Measurements from ENCODE around the gene CELF1. TPM values are rescaled to one million over a fixed set of nuclear protein-coding genes. Genes with fewer than 3 reads are reported as not detected.

Gene CELF1
- total and polyA plus RNA-seq, 2 of the 13 experiments (the other 11 are each of a cell fraction or from before 2014, with no cell fraction given) = 69.0 to 80.1 TPM

DNA sequence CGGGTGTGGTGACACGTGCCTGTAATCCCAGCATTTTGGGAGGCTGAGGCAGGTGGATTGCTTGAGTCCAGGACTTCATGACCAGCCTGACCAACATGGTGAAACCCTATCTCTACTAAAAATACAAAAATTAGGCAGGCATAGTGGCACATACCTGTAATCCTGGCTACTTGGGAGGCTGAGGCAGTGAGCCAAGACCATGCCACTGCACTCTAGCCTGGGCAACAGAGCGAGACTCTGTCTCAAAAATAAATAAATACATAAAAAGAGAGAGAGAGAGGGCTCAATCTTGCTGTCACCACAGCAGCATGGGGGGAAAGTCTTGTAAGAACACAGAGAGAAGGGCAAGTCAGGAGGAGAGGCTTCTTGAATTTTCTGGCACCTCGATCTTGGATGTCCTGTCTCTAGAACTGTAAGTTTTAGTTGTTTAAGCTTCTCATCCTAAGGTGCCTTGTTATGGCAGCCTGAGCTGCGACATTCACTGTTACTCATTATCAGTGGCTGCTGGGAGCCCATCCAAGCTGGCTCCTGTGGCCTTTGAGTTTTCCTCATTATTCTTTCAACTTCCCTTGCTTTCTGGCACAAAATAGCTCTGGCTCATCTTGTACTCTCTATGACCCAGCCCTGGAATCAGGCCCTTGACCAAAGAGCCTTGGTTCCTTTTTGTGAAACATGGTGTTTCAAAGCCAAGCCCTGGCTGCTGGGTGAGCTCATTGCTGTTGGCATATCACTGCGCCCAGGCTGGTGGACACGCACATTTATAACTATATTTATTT is 118.7 kb downstream of the CELF1 start (continued):
- no peak for TF ChIP-seq HDAC6 (IDR thresholded peaks at IDR 0.05; ENCODE audit: low read depth, low read length)
- TF ChIP-seq NFE2L1 (CRISPR knock-in tag; IDR thresholded peaks at IDR 0.05; ENCODE audit: borderline replicate concordance) = no peak
- TF ChIP-seq ZMAT3 (CRISPR knock-in tag; conservative IDR thresholded peaks at IDR 0.05) = no peak

DNA sequence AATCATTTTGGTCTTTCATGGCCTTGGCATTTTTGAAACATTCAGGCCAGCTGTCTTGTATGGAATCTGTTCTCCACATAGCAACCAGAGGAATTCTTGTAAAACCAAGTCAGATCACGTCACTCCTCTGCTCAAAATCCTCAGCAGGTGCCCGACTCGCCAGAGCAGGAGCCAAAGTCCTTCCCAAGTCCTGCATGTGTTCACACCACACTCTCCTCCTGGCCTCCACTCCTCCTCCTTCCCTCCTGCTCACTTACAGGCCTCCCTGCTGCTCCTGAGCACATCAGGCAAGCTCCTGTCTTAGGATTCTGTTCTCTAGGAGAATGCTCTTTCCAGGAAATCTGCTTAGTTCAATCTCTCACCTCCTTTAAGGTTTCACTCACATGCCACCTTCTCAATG is 119.8 kb downstream of the CELF1 start:
- Histone ChIP-seq H3K4me1 (ENCODE audit: insufficient read depth, low read length) (peaks cover 75% of the 10 kb centered on the region), H4K20me1 (ENCODE audit: insufficient read depth, low read length) (no peaks in the 10 kb centered on the region), H3K79me2 (ENCODE audit: insufficient read depth, low read length) (no peaks in the 10 kb centered on the region), H3K9ac (ENCODE audit: insufficient read depth, low read depth, low read length) (0 out of 2 replicates have a peak overlapping the region, but pooled peaks have one; percentile 29), H3K27me3 (ENCODE audit: control insufficient read depth in 1 of 2, insufficient read depth in 2 of 2, low read length in 2 of 2) (no peaks in the 10 kb centered on the region; a peak in 1 of 5 replicates), H2AFZ (ENCODE audit: low read length) (no peak overlapping the region), H3K4me3 (replicated peaks in 1 of 3; ENCODE audit: insufficient read depth in 1 of 3, low read depth in 2 of 3, low read length in 3 of 3) (no peak overlapping the region), H3K9me3 (ENCODE audit: low read length) (no peaks in the 10 kb centered on the region), H3K27ac (ENCODE audit: extremely low read length, insufficient read depth, low read length) (peak overlapping the region; percentile 36), H3K4me2 (ENCODE audit: low read depth, low read length) (peak overlapping the region; percentile 45), H3K36me3 (replicated peaks in 1 of 2; ENCODE audit: control insufficient read depth in 1 of 2, insufficient read depth in 2 of 2, low read length in 2 of 2) (no peaks in the 10 kb centered on the region)
- DNase-seq (ENCODE audit: low spot score) = peak; percentile 27
- CTCF ChIA-PET (ENCODE audit: low intra/inter-chr PET ratio, low total read pairs) = no interaction called here
- no peak for FAIRE-seq
- 10% methylated on average over 3 of the region's 3 CpGs for WGBS (ENCODE audit: low lambda C conversion rate)
- intact Hi-C loops (cut with micrococcal nuclease; ENCODE audit: unreplicated experiment) (no loop called here), in situ Hi-C loops (cut with HindIII; ENCODE audit: extremely low pct_ligation_motif_present, low pct_unique_long_range_greater_than_20kb) (no loop called here)
- BruUV-seq (replicated peaks) = no TSS peak
- POLR2A ChIA-PET = no interaction called here
- no peak for TF ChIP-seq ZFP36L1 (CRISPR knock-in tag; IDR thresholded peaks at IDR 0.05)
- TF ChIP-seq, protein P1, sequence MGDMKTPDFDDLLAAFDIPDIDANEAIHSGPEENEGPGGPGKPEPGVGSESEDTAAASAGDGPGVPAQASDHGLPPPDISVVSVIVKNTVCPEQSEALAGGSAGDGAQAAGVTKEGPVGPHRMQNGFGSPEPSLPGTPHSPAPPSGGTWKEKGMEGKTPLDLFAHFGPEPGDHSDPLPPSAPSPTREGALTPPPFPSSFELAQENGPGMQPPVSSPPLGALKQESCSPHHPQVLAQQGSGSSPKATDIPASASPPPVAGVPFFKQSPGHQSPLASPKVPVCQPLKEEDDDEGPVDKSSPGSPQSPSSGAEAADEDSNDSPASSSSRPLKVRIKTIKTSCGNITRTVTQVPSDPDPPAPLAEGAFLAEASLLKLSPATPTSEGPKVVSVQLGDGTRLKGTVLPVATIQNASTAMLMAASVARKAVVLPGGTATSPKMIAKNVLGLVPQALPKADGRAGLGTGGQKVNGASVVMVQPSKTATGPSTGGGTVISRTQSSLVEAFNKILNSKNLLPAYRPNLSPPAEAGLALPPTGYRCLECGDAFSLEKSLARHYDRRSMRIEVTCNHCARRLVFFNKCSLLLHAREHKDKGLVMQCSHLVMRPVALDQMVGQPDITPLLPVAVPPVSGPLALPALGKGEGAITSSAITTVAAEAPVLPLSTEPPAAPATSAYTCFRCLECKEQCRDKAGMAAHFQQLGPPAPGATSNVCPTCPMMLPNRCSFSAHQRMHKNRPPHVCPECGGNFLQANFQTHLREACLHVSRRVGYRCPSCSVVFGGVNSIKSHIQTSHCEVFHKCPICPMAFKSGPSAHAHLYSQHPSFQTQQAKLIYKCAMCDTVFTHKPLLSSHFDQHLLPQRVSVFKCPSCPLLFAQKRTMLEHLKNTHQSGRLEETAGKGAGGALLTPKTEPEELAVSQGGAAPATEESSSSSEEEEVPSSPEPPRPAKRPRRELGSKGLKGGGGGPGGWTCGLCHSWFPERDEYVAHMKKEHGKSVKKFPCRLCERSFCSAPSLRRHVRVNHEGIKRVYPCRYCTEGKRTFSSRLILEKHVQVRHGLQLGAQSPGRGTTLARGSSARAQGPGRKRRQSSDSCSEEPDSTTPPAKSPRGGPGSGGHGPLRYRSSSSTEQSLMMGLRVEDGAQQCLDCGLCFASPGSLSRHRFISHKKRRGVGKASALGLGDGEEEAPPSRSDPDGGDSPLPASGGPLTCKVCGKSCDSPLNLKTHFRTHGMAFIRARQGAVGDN (CRISPR knock-in tag; IDR thresholded peaks at IDR 0.05) = peak; percentile 35; the same call in 1 of the 2 replicates
- no peak for TF ChIP-seq MED8 (CRISPR knock-in tag; IDR thresholded peaks at IDR 0.05; ENCODE audit: insufficient replicate concordance)
- TF ChIP-seq ZKSCAN5 (CRISPR knock-in tag; IDR thresholded peaks at IDR 0.05) = 0 out of 2 replicates have a peak, but pooled peaks have one; percentile 46
- TF ChIP-seq, protein P2, sequence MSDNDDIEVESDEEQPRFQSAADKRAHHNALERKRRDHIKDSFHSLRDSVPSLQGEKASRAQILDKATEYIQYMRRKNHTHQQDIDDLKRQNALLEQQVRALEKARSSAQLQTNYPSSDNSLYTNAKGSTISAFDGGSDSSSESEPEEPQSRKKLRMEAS (IDR thresholded peaks at IDR 0.05) = peak; percentile 62; the same call in 1 of the 2 replicates
- TF ChIP-seq ZFX (CRISPR knock-in tag; IDR thresholded peaks at IDR 0.05; ENCODE audit: low read depth) = 0 out of 2 replicates have a peak, but pooled peaks have one; percentile 38
- TF ChIP-seq HNF4A (CRISPR knock-in tag; IDR thresholded peaks at IDR 0.05) = peak; percentile 33; the same call in 1 of the 2 replicates
- no peak for ATAC-seq
